GM23338 (cell line): ENCODE data around the gene AP3M1. TPM values are rescaled to one million over a fixed set of nuclear protein-coding genes. Genes with fewer than 3 reads are reported as not detected.

Experiments used
- ATAC-seq: fragments of 200-7000 bp; cut with Tn5 transposase; 3 replicates; pipeline ENCODE4 v1.9.1; 2020
- DNase-seq: peaks from one replicate; pipeline ENCODE4 v3.0.0-alpha.2; 2015; ENCODE audit warnings: low spot score
- H2AFZ ChIP-seq: fragments of 200-600 bp; sonication (generic); 2 replicates; pipeline ENCODE4 v1.8.0; 2016; ENCODE audit warnings: antibody characterized with exemption, mild to moderate bottlenecking, moderate library complexity
- H3F3A ChIP-seq: fragments of 200-600 bp; sonication (generic); replicated peaks from 2 replicates; pipeline ENCODE4 v1.8.0; 2017; ENCODE audit warnings: antibody characterized with exemption, mixed run types, low read depth
- H3K27ac ChIP-seq: fragments of 200-600 bp; sonication (generic); 2 replicates; pipeline ENCODE4 v1.6.1; 2016; ENCODE audit warnings: low read depth
- H3K27me3 ChIP-seq: fragments of 200-600 bp; sonication (generic); 2 replicates; pipeline ENCODE4 v1.8.0; 2016; ENCODE audit warnings: mild to moderate bottlenecking, mixed run types, moderate library complexity; ENCODE audit not compliant: insufficient read depth
- H3K36me3 ChIP-seq: fragments of 200-600 bp; sonication (generic); 2 replicates; pipeline ENCODE4 v1.8.0; 2016; ENCODE audit warnings: mild to moderate bottlenecking; ENCODE audit not compliant: insufficient read depth
- H3K4me1 ChIP-seq: fragments of 200-600 bp; sonication (generic); 2 replicates; pipeline ENCODE4 v1.8.0; 2016; ENCODE audit warnings: mild to moderate bottlenecking, moderate library complexity; ENCODE audit not compliant: insufficient read depth
- H3K4me2 ChIP-seq: fragments of 200-600 bp; sonication (generic); 2 replicates; pipeline ENCODE4 v1.7.1; 2017; ENCODE audit warnings: mixed run types
- H3K4me3 ChIP-seq: fragments of 200-600 bp; sonication (generic); 2 replicates; pipeline ENCODE4 v1.6.1; 2016; ENCODE audit warnings: mixed run types
- H3K79me2 ChIP-seq: fragments of 200-600 bp; sonication (generic); replicated peaks from 2 replicates; pipeline ENCODE4 v1.8.0; 2017; ENCODE audit warnings: mild to moderate bottlenecking; ENCODE audit not compliant: insufficient read depth
- H3K9me2 ChIP-seq: fragments of 200-600 bp; sonication (generic); 2 replicates; pipeline ENCODE4 v1.8.0; 2017; ENCODE audit not compliant: insufficient read depth
- H4K20me1 ChIP-seq: fragments of 200-600 bp; sonication (generic); replicated peaks from 2 replicates; pipeline ENCODE4 v1.8.0; 2017; ENCODE audit warnings: mild to moderate bottlenecking; ENCODE audit not compliant: insufficient read depth
- H3K27ac Mint-ChIP-seq: 2 replicates; pipeline ENCODE4 v1.8.0; 2020; ENCODE audit warnings: inconsistent platforms, mild to moderate bottlenecking, moderate library complexity, mixed read lengths
- H3K27me3 Mint-ChIP-seq: 3 replicates; pipeline ENCODE4 v1.8.0; 2022; ENCODE audit warnings: low read depth, mild to moderate bottlenecking, moderate library complexity, mixed read lengths, inconsistent platforms; ENCODE audit not compliant: insufficient read depth, poor library complexity
- H3K36me3 Mint-ChIP-seq: 3 replicates; pipeline ENCODE4 v1.8.0; 2021; ENCODE audit warnings: low read depth, mild to moderate bottlenecking, inconsistent platforms, moderate library complexity, mixed read lengths
- H3K4me1 Mint-ChIP-seq: 3 replicates; pipeline ENCODE4 v1.8.0; 2020; ENCODE audit warnings: mild to moderate bottlenecking, inconsistent platforms, mixed read lengths
- H3K4me3 Mint-ChIP-seq: 3 replicates; pipeline ENCODE4 v1.8.0; 2021; ENCODE audit warnings: moderate library complexity, mild to moderate bottlenecking, inconsistent platforms, mixed read lengths
- H3K9me3 Mint-ChIP-seq: 3 replicates; pipeline ENCODE4 v1.8.0; 2020; ENCODE audit warnings: moderate library complexity, mild to moderate bottlenecking, inconsistent platforms, mixed read lengths
- CREB1 ChIP-seq: fragments of 250-450 bp; sonication (Bioruptor Pico); IDR thresholded peaks from 2 replicates; pipeline ENCODE4 v1.5.0; 2020; ENCODE audit warnings: low read depth, mild to moderate bottlenecking, moderate library complexity
- EZH2 ChIP-seq: fragments of 200-600 bp; sonication (generic); IDR thresholded peaks from one replicate; pipeline ENCODE4 v1.8.0; 2017; ENCODE audit warnings: antibody characterized with exemption, mild to moderate bottlenecking, low read depth; ENCODE audit not compliant: unreplicated experiment
- EZH2phosphoT487 ChIP-seq: fragments of 200-600 bp; sonication (generic); IDR thresholded peaks from one replicate; pipeline ENCODE4 v1.8.1; 2018; ENCODE audit warnings: antibody characterized with exemption; ENCODE audit not compliant: unreplicated experiment
- JUNB ChIP-seq: IDR thresholded peaks from one replicate; pipeline ENCODE4 v1.6.1; 2016; ENCODE audit warnings: antibody characterized with exemption; ENCODE audit not compliant: unreplicated experiment
- NANOG ChIP-seq: IDR thresholded peaks from 2 replicates; pipeline ENCODE4 v1.6.1; 2016; ENCODE audit warnings: antibody characterized with exemption, borderline replicate concordance
- POLR2AphosphoS5 ChIP-seq: IDR thresholded peaks from 2 replicates; pipeline ENCODE4 v1.6.1; 2016; ENCODE audit warnings: antibody characterized with exemption, low read depth
- STAT1 ChIP-seq: IDR thresholded peaks from one replicate; pipeline ENCODE4 v1.6.1; 2016; ENCODE audit warnings: antibody characterized with exemption; ENCODE audit not compliant: unreplicated experiment
- ZNF114 ChIP-seq: fragments of 250-450 bp; sonication (Bioruptor Pico); IDR thresholded peaks from 2 replicates; pipeline ENCODE4 v1.5.0; 2020; ENCODE audit warnings: mild to moderate bottlenecking, moderate library complexity
- ZNF331 ChIP-seq: fragments of 250-450 bp; sonication (Bioruptor Pico); IDR thresholded peaks from 2 replicates; pipeline ENCODE4 v1.5.0; 2020; ENCODE audit warnings: low read depth, mild to moderate bottlenecking, moderate library complexity
- polyA plus RNA-seq: library from polyadenylated mRNA; unstranded; fragments of >200 nt; fragmentation: Nextera tagmentation; extraction: Ambion mirVana; gene quantifications from 2 replicates; pipeline ENCODE4 v1.2.1, GENCODE V29; 2016
- total RNA-seq: library from RNA; depleted of rRNA; stranded (reverse); fragments of >200 nt; shearing (Covaris generic); gene quantifications from 2 replicates; pipeline ENCODE4 v1.2.3, GENCODE V29; 2014
- TF ChIP-seq, protein P1 (sequence below): fragments of 250-450 bp; sonication (Bioruptor Pico); IDR thresholded peaks from 2 replicates; pipeline ENCODE4 v1.5.0; 2020; ENCODE audit warnings: mild to moderate bottlenecking, moderate library complexity
- TF ChIP-seq, protein P2 (sequence below): IDR thresholded peaks from one replicate; pipeline ENCODE4 v1.6.1; 2018; ENCODE audit warnings: antibody characterized with exemption; ENCODE audit not compliant: unreplicated experiment
- TF ChIP-seq, protein P3 (sequence below): IDR thresholded peaks from 2 replicates; pipeline ENCODE4 v1.6.1; 2016; ENCODE audit warnings: antibody characterized with exemption
- TF ChIP-seq, protein P4 (sequence below), 2 experiments: fragments of 200-600 bp in 1 of 2; sonication (generic) in 1 of 2; conservative IDR thresholded peaks; 2 replicates each; pipeline versions ENCODE4 v1.5.1 to v1.6.1; 2016 to 2017; ENCODE audit warnings: antibody characterized with exemption in 2 of 2, low read depth in 2 of 2, mild to moderate bottlenecking in 2 of 2, moderate library complexity in 1 of 2

AP3M1 gene
- total and polyA plus RNA-seq, 2 experiments from 2014 or later: 13.8 to 41.7 TPM

DNA sequence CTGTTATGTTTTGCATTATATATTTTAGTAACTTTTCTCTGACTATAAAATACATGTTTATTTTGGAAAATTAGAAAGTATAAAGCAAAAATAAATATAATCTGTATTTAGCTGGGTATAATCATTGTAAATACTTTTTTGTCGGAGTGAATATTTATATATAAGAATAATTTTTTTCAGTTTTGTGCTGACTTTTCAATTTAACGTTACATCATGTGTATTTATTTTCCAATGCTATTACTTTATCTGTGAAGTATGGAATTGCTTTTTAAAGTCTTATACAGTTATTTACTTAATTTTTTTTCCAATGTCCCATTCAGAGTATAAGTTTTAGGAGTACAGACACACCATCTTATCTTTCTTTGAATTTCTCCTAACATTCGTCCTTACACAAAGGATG is 15.2 kb downstream of the AP3M1 start:
- Histone ChIP-seq H3K9me2 (no peaks in the 10 kb centered on the region), H3K4me2 (no peak overlapping the region), H3K36me3 (peaks cover 46% of the 10 kb centered on the region; the same call in 1 of the 2 replicates), H2AFZ (no peak overlapping the region), H3F3A (no peaks in the 10 kb centered on the region), H3K27me3 (no peaks in the 10 kb centered on the region), H3K79me2 (no peaks in the 10 kb centered on the region), H3K27ac (no peak overlapping the region), H3K4me3 (no peak overlapping the region), H4K20me1 (no peaks in the 10 kb centered on the region), H3K4me1 (no peaks in the 10 kb centered on the region)
- no peak for ATAC-seq
- no peaks in the 10 kb centered on the region for H3K27me3 Mint-ChIP-seq
- H3K4me1 Mint-ChIP-seq: no peaks in the 10 kb centered on the region
- TF ChIP-seq, protein P1, sequence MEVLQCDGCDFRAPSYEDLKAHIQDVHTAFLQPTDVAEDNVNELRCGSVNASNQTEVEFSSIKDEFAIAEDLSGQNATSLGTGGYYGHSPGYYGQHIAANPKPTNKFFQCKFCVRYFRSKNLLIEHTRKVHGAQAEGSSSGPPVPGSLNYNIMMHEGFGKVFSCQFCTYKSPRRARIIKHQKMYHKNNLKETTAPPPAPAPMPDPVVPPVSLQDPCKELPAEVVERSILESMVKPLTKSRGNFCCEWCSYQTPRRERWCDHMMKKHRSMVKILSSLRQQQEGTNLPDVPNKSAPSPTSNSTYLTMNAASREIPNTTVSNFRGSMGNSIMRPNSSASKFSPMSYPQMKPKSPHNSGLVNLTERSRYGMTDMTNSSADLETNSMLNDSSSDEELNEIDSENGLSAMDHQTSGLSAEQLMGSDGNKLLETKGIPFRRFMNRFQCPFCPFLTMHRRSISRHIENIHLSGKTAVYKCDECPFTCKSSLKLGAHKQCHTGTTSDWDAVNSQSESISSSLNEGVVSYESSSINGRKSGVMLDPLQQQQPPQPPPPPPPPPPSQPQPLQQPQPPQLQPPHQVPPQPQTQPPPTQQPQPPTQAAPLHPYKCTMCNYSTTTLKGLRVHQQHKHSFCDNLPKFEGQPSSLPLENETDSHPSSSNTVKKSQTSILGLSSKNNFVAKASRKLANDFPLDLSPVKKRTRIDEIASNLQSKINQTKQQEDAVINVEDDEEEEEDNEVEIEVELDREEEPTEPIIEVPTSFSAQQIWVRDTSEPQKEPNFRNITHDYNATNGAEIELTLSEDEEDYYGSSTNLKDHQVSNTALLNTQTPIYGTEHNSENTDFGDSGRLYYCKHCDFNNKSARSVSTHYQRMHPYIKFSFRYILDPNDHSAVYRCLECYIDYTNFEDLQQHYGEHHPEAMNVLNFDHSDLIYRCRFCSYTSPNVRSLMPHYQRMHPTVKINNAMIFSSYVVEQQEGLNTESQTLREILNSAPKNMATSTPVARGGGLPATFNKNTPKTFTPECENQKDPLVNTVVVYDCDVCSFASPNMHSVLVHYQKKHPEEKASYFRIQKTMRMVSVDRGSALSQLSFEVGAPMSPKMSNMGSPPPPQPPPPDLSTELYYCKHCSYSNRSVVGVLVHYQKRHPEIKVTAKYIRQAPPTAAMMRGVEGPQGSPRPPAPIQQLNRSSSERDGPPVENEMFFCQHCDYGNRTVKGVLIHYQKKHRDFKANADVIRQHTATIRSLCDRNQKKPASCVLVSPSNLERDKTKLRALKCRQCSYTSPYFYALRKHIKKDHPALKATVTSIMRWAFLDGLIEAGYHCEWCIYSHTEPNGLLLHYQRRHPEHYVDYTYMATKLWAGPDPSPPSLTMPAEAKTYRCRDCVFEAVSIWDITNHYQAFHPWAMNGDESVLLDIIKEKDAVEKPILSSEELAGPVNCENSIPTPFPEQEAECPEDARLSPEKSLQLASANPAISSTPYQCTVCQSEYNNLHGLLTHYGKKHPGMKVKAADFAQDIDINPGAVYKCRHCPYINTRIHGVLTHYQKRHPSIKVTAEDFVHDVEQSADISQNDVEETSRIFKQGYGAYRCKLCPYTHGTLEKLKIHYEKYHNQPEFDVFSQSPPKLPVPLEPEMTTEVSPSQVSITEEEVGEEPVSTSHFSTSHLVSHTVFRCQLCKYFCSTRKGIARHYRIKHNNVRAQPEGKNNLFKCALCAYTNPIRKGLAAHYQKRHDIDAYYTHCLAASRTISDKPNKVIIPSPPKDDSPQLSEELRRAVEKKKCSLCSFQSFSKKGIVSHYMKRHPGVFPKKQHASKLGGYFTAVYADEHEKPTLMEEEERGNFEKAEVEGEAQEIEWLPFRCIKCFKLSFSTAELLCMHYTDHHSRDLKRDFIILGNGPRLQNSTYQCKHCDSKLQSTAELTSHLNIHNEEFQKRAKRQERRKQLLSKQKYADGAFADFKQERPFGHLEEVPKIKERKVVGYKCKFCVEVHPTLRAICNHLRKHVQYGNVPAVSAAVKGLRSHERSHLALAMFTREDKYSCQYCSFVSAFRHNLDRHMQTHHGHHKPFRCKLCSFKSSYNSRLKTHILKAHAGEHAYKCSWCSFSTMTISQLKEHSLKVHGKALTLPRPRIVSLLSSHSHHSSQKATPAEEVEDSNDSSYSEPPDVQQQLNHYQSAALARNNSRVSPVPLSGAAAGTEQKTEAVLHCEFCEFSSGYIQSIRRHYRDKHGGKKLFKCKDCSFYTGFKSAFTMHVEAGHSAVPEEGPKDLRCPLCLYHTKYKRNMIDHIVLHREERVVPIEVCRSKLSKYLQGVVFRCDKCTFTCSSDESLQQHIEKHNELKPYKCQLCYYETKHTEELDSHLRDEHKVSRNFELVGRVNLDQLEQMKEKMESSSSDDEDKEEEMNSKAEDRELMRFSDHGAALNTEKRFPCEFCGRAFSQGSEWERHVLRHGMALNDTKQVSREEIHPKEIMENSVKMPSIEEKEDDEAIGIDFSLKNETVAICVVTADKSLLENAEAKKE (CRISPR knock-in tag): no peak
- TF ChIP-seq NANOG (no peak), CREB1 (no peak), STAT1 (no peak), ZNF331 (CRISPR knock-in tag) (no peak), EZH2phosphoT487 (no peak), ZNF114 (CRISPR knock-in tag) (no peak), EZH2 (no peak), POLR2AphosphoS5 (no peak), JUNB (no peak)
- TF ChIP-seq, protein P2, sequence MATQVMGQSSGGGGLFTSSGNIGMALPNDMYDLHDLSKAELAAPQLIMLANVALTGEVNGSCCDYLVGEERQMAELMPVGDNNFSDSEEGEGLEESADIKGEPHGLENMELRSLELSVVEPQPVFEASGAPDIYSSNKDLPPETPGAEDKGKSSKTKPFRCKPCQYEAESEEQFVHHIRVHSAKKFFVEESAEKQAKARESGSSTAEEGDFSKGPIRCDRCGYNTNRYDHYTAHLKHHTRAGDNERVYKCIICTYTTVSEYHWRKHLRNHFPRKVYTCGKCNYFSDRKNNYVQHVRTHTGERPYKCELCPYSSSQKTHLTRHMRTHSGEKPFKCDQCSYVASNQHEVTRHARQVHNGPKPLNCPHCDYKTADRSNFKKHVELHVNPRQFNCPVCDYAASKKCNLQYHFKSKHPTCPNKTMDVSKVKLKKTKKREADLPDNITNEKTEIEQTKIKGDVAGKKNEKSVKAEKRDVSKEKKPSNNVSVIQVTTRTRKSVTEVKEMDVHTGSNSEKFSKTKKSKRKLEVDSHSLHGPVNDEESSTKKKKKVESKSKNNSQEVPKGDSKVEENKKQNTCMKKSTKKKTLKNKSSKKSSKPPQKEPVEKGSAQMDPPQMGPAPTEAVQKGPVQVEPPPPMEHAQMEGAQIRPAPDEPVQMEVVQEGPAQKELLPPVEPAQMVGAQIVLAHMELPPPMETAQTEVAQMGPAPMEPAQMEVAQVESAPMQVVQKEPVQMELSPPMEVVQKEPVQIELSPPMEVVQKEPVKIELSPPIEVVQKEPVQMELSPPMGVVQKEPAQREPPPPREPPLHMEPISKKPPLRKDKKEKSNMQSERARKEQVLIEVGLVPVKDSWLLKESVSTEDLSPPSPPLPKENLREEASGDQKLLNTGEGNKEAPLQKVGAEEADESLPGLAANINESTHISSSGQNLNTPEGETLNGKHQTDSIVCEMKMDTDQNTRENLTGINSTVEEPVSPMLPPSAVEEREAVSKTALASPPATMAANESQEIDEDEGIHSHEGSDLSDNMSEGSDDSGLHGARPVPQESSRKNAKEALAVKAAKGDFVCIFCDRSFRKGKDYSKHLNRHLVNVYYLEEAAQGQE: no peak
- TF ChIP-seq, protein P3, sequence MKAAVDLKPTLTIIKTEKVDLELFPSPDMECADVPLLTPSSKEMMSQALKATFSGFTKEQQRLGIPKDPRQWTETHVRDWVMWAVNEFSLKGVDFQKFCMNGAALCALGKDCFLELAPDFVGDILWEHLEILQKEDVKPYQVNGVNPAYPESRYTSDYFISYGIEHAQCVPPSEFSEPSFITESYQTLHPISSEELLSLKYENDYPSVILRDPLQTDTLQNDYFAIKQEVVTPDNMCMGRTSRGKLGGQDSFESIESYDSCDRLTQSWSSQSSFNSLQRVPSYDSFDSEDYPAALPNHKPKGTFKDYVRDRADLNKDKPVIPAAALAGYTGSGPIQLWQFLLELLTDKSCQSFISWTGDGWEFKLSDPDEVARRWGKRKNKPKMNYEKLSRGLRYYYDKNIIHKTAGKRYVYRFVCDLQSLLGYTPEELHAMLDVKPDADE: no peak
- TF ChIP-seq, protein P4, sequence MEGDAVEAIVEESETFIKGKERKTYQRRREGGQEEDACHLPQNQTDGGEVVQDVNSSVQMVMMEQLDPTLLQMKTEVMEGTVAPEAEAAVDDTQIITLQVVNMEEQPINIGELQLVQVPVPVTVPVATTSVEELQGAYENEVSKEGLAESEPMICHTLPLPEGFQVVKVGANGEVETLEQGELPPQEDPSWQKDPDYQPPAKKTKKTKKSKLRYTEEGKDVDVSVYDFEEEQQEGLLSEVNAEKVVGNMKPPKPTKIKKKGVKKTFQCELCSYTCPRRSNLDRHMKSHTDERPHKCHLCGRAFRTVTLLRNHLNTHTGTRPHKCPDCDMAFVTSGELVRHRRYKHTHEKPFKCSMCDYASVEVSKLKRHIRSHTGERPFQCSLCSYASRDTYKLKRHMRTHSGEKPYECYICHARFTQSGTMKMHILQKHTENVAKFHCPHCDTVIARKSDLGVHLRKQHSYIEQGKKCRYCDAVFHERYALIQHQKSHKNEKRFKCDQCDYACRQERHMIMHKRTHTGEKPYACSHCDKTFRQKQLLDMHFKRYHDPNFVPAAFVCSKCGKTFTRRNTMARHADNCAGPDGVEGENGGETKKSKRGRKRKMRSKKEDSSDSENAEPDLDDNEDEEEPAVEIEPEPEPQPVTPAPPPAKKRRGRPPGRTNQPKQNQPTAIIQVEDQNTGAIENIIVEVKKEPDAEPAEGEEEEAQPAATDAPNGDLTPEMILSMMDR (conservative IDR thresholded peaks at IDR 0.05; ENCODE audit: low read depth in 2 of 2): no peak
- H3K4me3 Mint-ChIP-seq: no peak overlapping the region
- peaks cover 48% of the 10 kb centered on the region; the same call in 2 of the 3 replicates for H3K36me3 Mint-ChIP-seq
- H3K9me3 Mint-ChIP-seq: no peaks in the 10 kb centered on the region
- DNase-seq: no peak
- H3K27ac Mint-ChIP-seq: no peak overlapping the region
